RWPE1 (cell line): ENCODE measurements around the gene KIF1C.
A peak's percentile ranks its signal among the peaks of the same experiment; 100 is the strongest.

Source experiments
- CTCF ChIA-PET: fragments of 350-600 bp; sonication (Branson Sonifier 250); formaldehyde crosslinking; extraction: SDS; loops from one replicate; lab custom pipeline; 2021; lab: Yijun Ruan, JAX
- POLR2A ChIA-PET: fragments of 400-600 bp; formaldehyde crosslinking; extraction: SDS; loops from one replicate; lab custom pipeline; 2020; ENCODE audit warnings: antibody characterized with exemption; ENCODE audit not compliant: low non-redundant PET; lab: Yijun Ruan, JAX
- DNase-seq: peaks from one replicate; pipeline ENCODE4 v3.0.0; 2012; ENCODE audit warnings: low spot score
- H3K27ac ChIP-seq: fragments of 450-650 bp; 2 replicates; pipeline ENCODE4 v1.5.1; 2017
- CTCF ChIP-seq: fragments of 450-650 bp; conservative IDR thresholded peaks from 2 replicates; pipeline ENCODE4 v1.5.1; 2017; ENCODE audit warnings: low read depth, mild to moderate bottlenecking

KIF1C gene

DNA sequence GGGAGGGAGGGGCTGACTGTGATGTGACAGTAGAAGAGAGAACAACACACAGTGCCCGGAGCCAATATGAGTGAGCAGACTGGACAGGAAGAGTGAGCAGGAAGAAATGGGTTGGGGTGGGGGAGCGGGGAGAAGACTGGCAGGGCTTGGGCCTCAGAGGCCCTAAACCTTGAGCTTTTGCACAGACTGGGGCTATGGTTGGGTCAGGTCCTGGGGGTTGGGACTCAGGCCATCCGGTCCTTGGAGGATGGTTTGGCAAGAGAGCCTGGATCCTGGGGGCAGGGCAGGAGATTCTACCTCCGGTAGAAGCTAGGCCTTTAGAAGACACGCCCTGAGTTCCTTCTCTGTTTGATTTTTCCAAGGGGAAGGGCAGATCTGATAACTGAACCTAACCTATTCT is 11.3 kb upstream of the KIF1C start:
- ChIA-PET POLR2A (interaction anchor here (0.7 to 1.7 kb wide), 2 partner anchors 17 to 38 kb away, joined by 3 to 10 read pairs; partner anchors contain the start of gene PFN1), CTCF (interaction anchor here (0.7 to 2.0 kb wide), 4 partner anchors 33 to 399 kb away, joined by 3 to 9 read pairs (median 4); no protein-coding TSS in a partner anchor)
- TF ChIP-seq CTCF: no peak

GRCh38 chr17:4986951-4987766 is 10.6 kb upstream of the KIF1C start, which contains the start of gene CAMTA2:
CAMTA2 (minus strand) TSS chr17:4987675; CDS start chr17:4986222, 1,453 bp downstream.
- peak; percentile 77 for DNase-seq
- peak; percentile 85 for TF ChIP-seq CTCF
- CTCF ChIA-PET: interaction anchor here (0.6 to 2.0 kb wide), 11 partner anchors 11 to 1320 kb away, joined by 3 to 9 read pairs (median 4); partner anchors contain the start of genes ENO3, INCA1 and KIF1C
- POLR2A ChIA-PET: interaction anchor here (0.6 to 1.7 kb wide), 4 partner anchors 18 to 40 kb away, joined by 3 to 10 read pairs (median 4); partner anchors contain the start of genes PFN1 and SPAG7
- peak within 1 kb of the TSS; percentile 87 for H3K27ac ChIP-seq

More for the DNA sequence above, 11.3 kb upstream of the KIF1C start:
- DNase-seq: peak; percentile 19
- peak overlapping the region; percentile 87 for H3K27ac ChIP-seq

- H3K27ac ChIP-seq: peak overlapping the region; percentile 87
- POLR2A ChIA-PET: interaction anchor here (1.5 to 1.7 kb wide), 2 partner anchors 10 to 19 kb away, joined by 6 to 10 read pairs; partner anchors contain the start of genes INCA1 and KIF1C
These were observed 9.8 kb upstream of the KIF1C start for GRCh38 chr17:4987767-4988567.

GRCh38 chr17:4994081-4994595 is 3.6 kb upstream of the KIF1C start:
- ChIA-PET POLR2A (interaction anchor here (0.7 kb wide), 1 partner anchor 578 kb away, joined by 11 read pairs; no protein-coding TSS in a partner anchor), CTCF (no interaction called here)
- no peak for TF ChIP-seq CTCF
- DNase-seq: no peak
- H3K27ac ChIP-seq: no peak overlapping the region

More at GRCh38 chr17:4987767-4988567, 9.8 kb upstream of the KIF1C start:
- TF ChIP-seq CTCF: no peak
- CTCF ChIA-PET: interaction anchor here (0.6 to 2.0 kb wide), 9 partner anchors 10 to 1321 kb away, joined by 3 to 9 read pairs (median 4); partner anchors contain the start of genes ENO3, INCA1 and KIF1C
- DNase-seq: no peak

DNA sequence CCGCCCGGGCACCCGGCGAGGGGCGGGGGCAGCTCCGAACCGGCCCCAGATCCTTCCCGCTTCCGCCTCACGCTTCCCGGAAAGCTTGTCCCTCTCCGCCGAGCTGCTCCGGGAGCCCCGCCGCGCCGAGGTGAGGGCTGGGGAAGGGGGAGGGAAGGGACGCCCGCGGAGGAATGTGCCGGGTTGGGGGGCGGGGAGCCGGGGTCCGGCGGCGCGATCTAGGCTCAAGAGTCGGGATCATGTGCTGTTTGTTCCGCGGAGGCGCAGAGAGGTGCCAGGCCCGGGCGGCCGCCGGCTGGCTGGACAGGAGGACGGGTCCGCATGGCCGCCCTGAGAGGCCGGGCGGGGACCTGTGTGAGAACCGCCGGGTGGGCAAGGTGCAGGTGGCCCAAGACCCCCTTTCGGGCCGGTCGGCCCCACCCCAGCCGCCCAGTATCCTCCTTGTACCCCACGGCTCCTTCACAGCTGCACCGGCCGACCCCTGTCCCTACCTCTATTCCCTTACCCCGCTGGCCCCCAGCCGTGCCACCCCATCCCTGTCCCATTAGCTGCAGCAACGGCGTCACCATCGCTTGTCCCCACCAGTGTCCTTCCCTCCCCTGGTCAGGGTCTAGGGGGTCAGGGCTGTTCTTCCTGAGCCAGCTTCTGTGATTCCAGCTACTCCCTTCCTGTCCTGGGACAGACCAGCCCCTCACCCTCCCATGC is 429 bp downstream of the KIF1C start:
- H3K27ac ChIP-seq: peak overlapping the region; percentile 89
- POLR2A ChIA-PET: interaction anchor here (0.9 to 2.0 kb wide), 4 partner anchors 10 to 58 kb away, joined by 3 to 6 read pairs (median 4); partner anchors contain the start of genes RNF167, SLC25A11 and SPAG7
- DNase-seq: no peak
- TF ChIP-seq CTCF: no peak
- CTCF ChIA-PET: interaction anchor here (0.5 to 1.3 kb wide), 4 partner anchors 11 to 1681 kb away, joined by 3 to 6 read pairs (median 6); partner anchors contain the start of gene CAMTA2
